ENCODE data around the gene GCK.

- TF ChIP-seq CTCF (IDR thresholded peaks at IDR 0.05) (no peak), POLR2A (IDR thresholded peaks at IDR 0.05) (no peak)
These were observed 67.3 kb downstream of the GCK start for GRCh38 chr7:44121761-44122420.
